Stomach (tissue), 4 donors: ENCODE measurements around the gene SPAG6.

Experiments
- EP300 ChIP-seq: sonication (generic); formaldehyde crosslinking; IDR thresholded peaks from one replicate; pipeline ENCODE4 v1.6.1; 2017; ENCODE audit warnings: antibody characterized with exemption
- POLR2A ChIP-seq, 4 donors: fragments of 450-650 bp; IDR thresholded peaks; one replicate each; pipeline ENCODE4 v1.6.1; 2016; ENCODE audit warnings: antibody characterized with exemption in 4 of 4, control low read depth in 2 of 4, mild to moderate bottlenecking in 1 of 4, moderate library complexity in 1 of 4
- POLR2AphosphoS5 ChIP-seq, 3 donors: sonication (generic); formaldehyde crosslinking; IDR thresholded peaks; one replicate each; pipeline ENCODE4 v1.6.1; 2016; ENCODE audit warnings: antibody characterized with exemption in 3 of 3
- TF ChIP-seq, protein P1 (sequence below), 7 experiments: fragments of 450-650 bp in 4 of 7; fragments of 200-600 bp in 3 of 7; sonication (generic) in 3 of 7; IDR thresholded peaks; one replicate each; pipeline ENCODE4 v1.5.1; 2016 to 2019; ENCODE audit warnings: antibody characterized with exemption in 7 of 7, control low read depth in 2 of 7, mild to moderate bottlenecking in 1 of 7

DNA sequence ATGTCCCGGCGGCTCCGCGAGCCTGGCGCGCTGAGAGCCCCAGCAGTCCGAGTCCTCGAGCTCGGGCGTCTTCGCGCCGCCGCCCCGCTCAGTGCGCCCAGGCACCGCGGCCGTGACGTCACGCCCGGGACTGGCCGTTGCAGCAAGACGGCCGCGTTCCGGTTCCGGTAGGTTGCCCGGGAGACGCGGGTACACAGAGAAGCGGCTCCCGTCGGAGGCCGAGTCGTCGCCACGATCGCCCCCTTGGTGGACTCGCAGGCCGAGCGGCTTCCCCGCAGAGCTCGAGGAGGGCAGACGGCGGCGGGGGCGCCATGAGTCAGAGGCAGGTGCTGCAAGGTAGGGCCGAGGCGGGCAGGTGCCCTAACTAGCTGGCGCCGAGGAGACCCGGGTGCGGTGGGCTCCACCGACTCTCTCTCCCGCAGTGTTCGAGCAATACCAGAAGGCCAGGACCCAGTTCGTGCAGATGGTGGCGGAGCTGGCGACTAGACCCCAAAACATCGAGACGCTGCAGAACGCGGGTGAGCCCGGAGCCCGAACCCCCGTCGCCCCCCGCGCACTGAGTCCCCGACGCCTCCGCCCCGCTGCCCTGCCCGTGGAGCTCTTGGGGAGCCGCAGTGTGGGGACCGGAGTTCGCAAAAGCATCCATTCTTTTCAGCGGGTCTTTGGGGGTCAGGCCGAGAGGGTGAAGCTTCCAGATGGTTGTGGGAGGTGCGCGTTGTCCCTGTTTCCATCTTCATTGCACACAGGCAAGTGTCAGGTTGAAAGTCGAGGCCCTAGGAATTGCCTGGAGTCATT is at the start of gene SPAG6:
- TF ChIP-seq, protein P1, sequence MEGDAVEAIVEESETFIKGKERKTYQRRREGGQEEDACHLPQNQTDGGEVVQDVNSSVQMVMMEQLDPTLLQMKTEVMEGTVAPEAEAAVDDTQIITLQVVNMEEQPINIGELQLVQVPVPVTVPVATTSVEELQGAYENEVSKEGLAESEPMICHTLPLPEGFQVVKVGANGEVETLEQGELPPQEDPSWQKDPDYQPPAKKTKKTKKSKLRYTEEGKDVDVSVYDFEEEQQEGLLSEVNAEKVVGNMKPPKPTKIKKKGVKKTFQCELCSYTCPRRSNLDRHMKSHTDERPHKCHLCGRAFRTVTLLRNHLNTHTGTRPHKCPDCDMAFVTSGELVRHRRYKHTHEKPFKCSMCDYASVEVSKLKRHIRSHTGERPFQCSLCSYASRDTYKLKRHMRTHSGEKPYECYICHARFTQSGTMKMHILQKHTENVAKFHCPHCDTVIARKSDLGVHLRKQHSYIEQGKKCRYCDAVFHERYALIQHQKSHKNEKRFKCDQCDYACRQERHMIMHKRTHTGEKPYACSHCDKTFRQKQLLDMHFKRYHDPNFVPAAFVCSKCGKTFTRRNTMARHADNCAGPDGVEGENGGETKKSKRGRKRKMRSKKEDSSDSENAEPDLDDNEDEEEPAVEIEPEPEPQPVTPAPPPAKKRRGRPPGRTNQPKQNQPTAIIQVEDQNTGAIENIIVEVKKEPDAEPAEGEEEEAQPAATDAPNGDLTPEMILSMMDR (IDR thresholded peaks at IDR 0.05): no peak
- TF ChIP-seq POLR2A (IDR thresholded peaks at IDR 0.05) (no peak), EP300 (no peak), POLR2AphosphoS5 (IDR thresholded peaks at IDR 0.05) (no peak)
